ENCODE data around the gene LCE1D.

DNA sequence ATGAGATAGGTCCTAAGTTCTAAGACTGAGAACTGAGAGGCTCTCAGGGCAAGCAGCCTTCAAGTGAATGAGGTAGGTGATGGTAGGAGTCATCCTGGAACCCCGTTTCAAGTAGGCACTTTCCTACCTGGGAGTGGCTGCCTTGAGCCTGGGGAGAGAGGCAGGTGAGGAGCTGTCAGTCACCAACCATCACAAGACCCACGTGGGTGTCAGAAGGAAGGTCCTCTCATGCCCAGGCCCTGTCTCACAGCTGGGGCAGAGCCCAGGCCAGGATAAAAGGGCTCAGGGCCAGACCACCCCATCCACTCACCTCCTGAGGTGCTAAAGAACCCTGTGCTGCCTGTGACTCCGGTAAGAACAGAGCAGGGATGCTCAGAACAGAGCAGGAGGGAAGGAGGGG is at the start of gene LCE1D:
- TF ChIP-seq, protein P1, sequence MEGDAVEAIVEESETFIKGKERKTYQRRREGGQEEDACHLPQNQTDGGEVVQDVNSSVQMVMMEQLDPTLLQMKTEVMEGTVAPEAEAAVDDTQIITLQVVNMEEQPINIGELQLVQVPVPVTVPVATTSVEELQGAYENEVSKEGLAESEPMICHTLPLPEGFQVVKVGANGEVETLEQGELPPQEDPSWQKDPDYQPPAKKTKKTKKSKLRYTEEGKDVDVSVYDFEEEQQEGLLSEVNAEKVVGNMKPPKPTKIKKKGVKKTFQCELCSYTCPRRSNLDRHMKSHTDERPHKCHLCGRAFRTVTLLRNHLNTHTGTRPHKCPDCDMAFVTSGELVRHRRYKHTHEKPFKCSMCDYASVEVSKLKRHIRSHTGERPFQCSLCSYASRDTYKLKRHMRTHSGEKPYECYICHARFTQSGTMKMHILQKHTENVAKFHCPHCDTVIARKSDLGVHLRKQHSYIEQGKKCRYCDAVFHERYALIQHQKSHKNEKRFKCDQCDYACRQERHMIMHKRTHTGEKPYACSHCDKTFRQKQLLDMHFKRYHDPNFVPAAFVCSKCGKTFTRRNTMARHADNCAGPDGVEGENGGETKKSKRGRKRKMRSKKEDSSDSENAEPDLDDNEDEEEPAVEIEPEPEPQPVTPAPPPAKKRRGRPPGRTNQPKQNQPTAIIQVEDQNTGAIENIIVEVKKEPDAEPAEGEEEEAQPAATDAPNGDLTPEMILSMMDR (IDR thresholded peaks at IDR 0.05): no peak
- TF ChIP-seq POLR2A (IDR thresholded peaks at IDR 0.05) (no peak), POLR2AphosphoS5 (IDR thresholded peaks at IDR 0.05) (no peak)
